ENCODE measurements around the gene TRAF2. TPM values are rescaled to one million over a fixed set of nuclear protein-coding genes. Genes with fewer than 3 reads are reported as not detected.
"Not testable (repeated sequence)": the region's sequence is repeated elsewhere in the genome, so short reads cannot be mapped to it uniquely, and the experiment has no call there.

The TRAF2 gene
- polyA plus RNA-seq, 3 donors, result 15.3 to 17.4 (median 16.4) TPM

DNA sequence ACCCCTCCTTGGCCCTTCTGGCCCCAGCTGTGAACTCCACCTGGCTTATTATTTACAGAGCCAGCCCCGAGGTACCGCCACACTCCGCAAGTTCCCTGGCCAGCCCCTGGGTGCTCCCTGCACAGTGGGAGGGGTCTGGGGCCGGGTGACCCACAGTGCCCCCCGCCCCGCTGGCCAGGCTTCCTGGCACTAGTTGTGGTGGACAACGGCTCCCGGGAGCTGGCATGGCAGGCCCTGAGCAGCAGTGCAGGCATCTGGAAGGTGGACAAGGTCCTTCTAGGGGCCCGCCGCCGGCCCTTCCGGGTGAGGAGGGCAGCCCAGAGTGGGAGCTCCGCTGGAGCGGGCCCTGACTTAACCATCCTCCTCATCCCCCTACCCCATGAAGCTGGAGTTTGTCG lies 30.2 kb upstream of the TRAF2 start:
- DNase-seq, result no peak

DNA sequence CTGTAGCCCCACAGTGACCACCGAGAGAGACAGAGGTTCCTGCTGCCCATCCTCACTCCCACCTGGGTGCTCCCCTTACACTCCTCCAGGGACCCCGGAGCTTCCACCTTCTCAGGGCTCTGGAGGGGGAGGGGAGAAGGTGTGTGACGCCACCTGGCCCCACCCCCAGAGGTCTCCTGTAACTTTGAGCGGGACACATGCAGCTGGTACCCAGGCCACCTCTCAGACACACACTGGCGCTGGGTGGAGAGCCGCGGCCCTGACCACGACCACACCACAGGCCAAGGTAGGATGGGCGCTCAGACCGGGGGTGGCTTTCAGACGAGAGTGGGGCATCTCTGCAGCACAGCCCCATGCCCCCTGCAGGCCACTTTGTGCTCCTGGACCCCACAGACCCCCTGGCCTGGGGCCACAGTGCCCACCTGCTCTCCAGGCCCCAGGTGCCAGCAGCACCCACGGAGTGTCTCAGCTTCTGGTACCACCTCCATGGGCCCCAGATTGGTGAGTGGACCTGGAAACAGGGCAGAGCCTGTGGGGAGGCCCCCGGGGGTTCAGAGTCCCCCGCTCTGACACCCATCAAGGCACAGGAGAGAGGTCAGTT lies 29.7 kb upstream of the TRAF2 start:
- no peak for DNase-seq

- no peak for DNase-seq
Observed at GRCh38 chr9:136857166-136857565, 29.1 kb upstream of the TRAF2 start.

GRCh38 chr9:136857581-136858412 lies 28.5 kb upstream of the TRAF2 start:
- no peak for DNase-seq

GRCh38 chr9:136858452-136858843 lies 27.9 kb upstream of the TRAF2 start:
- DNase-seq, result no peak

DNA sequence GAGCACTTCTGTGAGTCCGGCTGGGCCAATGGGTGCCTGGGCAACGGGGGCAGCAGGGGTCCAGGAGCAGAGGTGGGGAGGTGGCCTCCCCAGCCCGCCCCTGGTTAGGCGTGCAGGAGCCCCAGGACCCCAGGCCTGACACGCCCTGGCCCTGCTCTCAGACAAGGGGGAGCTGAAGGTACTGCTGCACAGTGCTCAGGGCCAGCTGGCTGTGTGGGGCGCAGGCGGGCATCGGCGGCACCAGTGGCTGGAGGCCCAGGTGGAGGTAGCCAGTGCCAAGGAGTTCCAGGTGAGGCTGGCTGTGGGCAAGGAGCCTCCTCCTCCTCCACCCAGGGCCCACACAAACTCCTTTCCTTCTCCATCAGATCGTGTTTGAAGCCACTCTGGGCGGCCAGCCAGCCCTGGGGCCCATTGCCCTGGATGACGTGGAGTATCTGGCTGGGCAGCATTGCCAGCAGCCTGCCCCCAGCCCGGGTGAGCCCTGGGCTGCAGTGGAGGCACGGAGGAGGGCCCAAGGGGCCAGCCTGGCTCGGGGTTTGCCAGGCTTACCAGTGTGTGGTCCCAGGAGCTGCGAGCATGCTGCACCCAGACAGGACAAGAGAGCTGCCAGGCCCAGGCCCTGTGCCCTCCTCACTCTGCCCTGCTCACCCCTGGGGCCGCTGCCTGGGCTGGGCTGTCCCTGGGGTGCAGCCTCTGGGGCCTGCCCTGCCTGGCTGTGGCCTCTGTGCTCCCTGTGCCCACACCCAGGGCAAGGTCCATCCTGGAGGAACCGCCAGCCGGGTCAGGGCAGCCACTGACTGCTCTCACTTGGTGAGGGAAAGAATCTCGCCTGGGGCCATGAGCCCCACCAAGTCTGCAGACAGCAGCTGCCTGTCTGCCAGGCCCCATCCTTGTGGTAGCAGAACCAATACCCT lies 27.2 kb upstream of the TRAF2 start:
- DNase-seq, result no peak

DNA sequence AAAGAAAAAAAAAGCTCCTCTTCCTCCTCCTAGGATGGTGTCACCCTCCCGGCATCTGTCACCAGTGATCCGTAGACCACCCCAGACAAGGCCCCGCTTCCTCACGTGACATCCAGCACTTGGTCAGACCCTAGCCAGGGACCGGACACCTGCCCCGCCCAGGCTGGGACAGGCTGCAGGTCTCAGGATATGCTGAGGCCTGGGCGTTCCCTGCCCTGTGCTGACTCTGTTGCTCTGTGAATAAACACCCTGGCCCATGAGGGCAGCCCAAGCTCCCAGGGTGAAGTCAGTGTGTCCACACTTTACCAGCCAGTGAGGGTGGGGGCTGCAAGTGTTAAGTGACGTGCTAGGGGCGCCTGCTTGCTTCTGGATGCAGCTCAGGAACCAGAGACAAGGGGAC lies 25.8 kb upstream of the TRAF2 start:
- DNase-seq, result no peak

DNA sequence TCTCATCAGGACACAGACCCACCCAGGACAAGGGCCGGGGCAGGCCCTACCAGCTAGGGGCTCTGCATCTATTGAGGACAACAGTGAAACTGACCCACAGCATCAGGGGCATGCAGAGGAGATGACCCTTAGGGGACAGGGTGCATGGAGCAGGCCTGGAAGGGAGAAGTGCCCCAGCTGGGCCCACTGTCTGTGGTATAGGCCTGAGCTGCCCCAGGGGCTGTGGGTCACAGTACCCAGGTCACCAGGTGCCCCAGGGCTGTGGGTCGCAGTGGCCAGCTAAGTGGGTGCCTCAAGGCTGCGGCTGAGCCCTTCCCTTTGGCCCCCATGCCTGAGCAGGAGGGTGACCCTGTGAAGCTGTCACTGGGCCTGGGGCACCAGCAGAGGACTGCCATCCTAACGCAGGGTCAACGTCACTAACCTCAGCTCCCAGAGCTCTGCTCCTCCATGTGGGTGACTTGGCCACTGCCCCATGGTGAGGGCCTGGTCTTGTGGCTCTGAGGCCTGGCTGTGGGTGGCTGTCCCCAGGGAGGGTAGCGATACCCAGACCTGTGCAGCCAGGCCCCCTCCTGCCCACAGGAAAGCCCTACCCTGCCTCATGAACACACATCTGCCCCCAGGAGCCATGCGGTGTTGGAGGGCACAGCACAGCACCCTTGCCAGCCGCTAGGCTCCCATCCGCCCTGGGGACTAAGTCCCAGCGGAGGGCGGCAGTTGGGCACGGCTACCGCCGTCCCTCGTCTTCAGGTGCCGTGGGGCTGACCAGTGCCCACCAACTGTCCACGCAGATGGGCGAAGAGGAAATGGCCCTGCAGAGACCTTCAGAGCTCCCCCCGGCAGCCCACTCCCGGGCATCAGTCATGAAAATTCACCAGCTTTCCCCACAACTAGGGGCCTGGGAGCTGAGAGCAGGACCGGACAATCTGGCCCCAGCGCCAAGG lies 25.1 kb upstream of the TRAF2 start:
- DNase-seq, result no peak

DNA sequence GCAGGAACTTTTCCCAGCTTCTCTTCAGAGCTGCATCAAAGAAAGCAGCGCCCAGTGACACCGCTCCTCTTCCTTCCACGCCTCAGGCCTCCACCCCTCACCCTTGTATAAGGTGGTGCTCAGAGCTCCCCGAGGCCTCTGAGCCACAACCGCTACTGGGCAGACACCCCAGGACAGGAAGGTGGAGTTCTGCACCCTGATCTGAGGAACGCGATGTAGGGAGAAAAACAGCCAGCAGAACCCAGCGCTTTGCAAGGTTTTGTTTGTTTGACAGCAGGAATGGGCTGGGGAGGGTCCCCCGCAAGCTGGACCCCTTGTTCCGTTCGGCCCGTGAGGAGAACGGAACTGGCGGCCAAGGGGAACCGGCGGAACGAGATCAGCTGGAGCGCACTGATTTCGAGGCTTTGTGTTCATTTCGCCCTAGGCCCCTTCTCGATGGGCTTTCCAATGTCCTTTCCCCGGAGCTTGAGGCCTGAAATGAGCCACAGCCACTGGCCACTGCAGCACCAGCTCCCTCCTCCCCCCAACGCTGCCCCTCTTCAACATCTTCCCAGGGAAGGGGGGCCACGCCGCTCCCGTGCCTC lies 24.4 kb upstream of the TRAF2 start:
- DNase-seq, result no peak

DNA sequence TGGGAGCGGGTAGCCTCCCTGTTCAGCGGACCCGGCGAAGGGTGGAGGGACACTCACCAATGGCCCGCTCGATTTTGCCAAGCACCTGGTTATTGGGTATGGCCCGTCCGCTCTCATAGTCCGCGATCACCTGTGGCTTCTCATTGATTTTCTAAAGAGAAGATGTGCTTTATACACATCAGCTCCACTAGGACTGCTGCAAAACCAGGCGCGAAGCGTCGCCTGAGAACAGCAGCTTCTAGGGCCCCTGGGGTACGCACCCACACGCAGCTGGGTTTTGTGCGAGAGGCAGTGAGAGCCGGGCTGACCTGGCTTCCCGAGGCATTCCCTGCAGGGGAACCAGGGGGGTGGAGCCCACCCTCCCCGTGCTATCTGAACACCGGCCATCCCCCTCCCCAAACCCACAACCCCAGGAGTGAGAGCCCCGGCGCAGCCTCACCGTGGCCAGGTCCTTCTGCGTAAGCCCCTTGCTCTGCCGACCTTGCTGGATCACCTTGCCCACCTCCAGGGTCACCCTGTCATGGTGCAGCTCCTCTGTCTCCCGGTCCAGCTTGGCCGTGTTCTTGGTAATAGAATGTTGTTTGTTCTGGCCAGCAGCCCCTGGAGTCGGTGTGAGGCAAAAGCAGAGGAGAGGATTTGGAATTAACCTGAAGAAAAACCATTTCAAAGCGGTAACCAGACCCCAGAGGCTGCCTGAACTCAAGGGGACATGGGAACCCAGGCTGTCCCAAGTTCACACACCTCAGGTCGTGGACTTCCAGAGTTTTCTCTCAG lies 23.3 kb upstream of the TRAF2 start:
- no peak for DNase-seq

GRCh38 chr9:136863623-136864273 lies 22.6 kb upstream of the TRAF2 start:
- no peak for DNase-seq

DNA sequence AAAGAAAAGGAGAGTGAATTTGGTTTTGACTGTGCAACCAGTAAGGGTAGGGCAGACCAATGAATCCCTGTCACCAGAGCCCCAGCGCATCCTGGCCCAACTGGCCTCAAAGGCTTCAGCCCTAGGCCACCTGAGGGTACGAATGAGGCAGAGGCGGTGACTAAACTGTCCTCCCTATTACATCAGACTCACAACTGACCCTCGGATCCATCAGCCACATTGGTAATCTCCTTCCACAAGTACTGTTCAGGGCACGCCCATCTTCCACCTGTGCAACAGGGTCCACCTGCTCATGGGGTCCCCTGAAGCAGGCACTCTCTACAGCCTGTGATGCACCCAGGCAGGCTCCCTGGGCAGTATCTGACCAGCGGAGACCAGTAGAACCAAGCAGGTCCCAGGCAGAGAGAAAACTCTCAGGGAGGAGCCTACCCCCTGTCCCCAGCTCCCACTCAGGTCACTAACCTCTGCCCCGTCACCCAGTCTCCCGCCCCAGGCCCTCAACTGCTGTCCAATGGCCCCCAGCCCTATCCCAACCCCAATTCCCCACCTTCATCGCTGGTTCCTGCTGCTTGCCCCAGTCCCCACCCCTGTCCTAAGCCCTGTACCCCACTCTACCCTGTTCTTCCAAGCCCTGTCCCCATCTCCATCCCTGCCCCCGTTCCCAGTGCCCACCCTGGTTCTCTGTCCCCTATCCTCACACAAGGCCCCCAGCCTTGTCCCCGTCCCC lies 21.1 kb upstream of the TRAF2 start:
- DNase-seq, result no peak

- no peak for DNase-seq
Observed at GRCh38 chr9:136865768-136866103, 20.6 kb upstream of the TRAF2 start.

- not testable (repeated sequence) for DNase-seq
Observed at GRCh38 chr9:136866898-136867421, 19.4 kb upstream of the TRAF2 start.

- no peak for DNase-seq
Observed at GRCh38 chr9:136867480-136867879, 18.8 kb upstream of the TRAF2 start.

GRCh38 chr9:136867917-136868316 lies 18.4 kb upstream of the TRAF2 start:
- no peak for DNase-seq

DNA sequence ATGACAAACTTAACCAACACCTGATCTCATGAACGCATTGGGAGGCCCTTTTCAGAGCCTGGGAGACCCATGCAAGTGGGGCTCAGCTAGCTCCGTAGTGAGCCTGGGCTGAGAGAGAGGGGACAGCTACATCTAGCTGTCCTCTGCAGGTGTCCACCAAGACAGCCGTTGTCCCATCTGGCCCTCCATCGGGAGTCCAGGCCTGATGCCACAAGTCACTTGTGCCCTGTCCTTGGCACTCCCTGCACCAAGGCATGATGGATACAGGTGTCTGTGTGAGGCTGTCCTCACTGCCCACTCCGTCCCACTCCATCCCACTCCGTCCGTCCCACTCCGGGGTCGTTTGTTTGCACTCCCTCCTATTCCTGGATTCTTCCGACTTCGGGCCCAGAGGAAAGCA lies 17.7 kb upstream of the TRAF2 start:
- no peak for DNase-seq

- not testable (repeated sequence) for DNase-seq
Observed at GRCh38 chr9:136869611-136870010, 16.7 kb upstream of the TRAF2 start.

DNA sequence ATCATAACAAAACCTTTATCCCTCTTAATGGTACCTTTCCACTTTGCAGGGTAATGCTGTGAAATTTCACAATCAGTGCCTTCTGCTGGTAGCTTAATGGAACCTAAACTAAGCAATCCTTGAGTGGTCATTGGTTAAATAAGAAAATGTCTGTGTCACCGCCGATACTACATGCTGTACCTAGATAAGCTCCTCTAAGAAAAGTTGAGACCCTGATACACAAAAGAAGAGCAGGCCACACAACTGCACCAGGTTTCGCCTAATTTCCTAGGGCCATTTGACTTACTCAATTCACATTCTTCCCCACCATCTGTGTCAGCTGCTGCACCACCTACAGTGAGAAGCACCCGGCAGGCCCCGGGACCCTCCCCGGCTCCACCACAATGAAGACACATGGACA lies 11.2 kb upstream of the TRAF2 start:
- DNase-seq, result no peak

Measured in renal pelvis (tissue), 4 donors.